Measurements from ENCODE around the gene C1QL1.
A peak's percentile ranks its signal among the peaks of the same experiment; 100 is the strongest.

The C1QL1 gene

GRCh38 chr17:44913676-44914075 lies 54.4 kb downstream of the C1QL1 start:
- no peaks in the 10 kb centered on the region for H3K36me3 Mint-ChIP-seq
- peaks cover 91% of the 10 kb centered on the region for H3K27me3 Mint-ChIP-seq
- H3K27ac Mint-ChIP-seq = no peak overlapping the region
- peaks cover 5% of the 10 kb centered on the region for H3K4me1 Mint-ChIP-seq
- no peak overlapping the region for H3K4me3 Mint-ChIP-seq
- H3K9me3 Mint-ChIP-seq = no peaks in the 10 kb centered on the region
- CTCF ChIA-PET = interaction anchor here (1.0 to 1.8 kb wide), 3 partner anchors 11 to 109 kb away, joined by 4 to 6 read pairs (median 5); no protein-coding TSS in a partner anchor
- no peak for DNase-seq

GRCh38 chr17:44912763-44913544 lies 55.1 kb downstream of the C1QL1 start:
- Mint-ChIP-seq H3K4me1 (peaks cover 5% of the 10 kb centered on the region), H3K27me3 (peaks cover 91% of the 10 kb centered on the region), H3K27ac (no peak overlapping the region), H3K4me3 (no peak overlapping the region), H3K9me3 (no peaks in the 10 kb centered on the region), H3K36me3 (no peaks in the 10 kb centered on the region)
- CTCF ChIA-PET = interaction anchor here (1.0 to 1.8 kb wide), 3 partner anchors 11 to 109 kb away, joined by 4 to 6 read pairs (median 5); no protein-coding TSS in a partner anchor
- no peak for DNase-seq

- DNase-seq = peak; percentile 74
- H3K27ac Mint-ChIP-seq = no peak overlapping the region
- H3K9me3 Mint-ChIP-seq = no peaks in the 10 kb centered on the region
- H3K4me3 Mint-ChIP-seq = peak overlapping the region; percentile 32
- H3K27me3 Mint-ChIP-seq = peaks cover 89% of the 10 kb centered on the region
- CTCF ChIA-PET = interaction anchor here (0.5 to 1.6 kb wide), 11 partner anchors 9 to 346 kb away, joined by 3 to 6 read pairs (median 4); no protein-coding TSS in a partner anchor
- H3K4me1 Mint-ChIP-seq = peaks cover 5% of the 10 kb centered on the region
- H3K36me3 Mint-ChIP-seq = no peaks in the 10 kb centered on the region
Observed at GRCh38 chr17:44911133-44912001, 56.7 kb downstream of the C1QL1 start.

GRCh38 chr17:44910231-44911106 lies 57.6 kb downstream of the C1QL1 start:
- peaks cover 87% of the 10 kb centered on the region for H3K27me3 Mint-ChIP-seq

More at GRCh38 chr17:44910231-44911106, 57.6 kb downstream of the C1QL1 start:
- H3K4me3 Mint-ChIP-seq = no peak overlapping the region
- peaks cover 5% of the 10 kb centered on the region for H3K4me1 Mint-ChIP-seq
- DNase-seq = no peak
- H3K36me3 Mint-ChIP-seq = no peaks in the 10 kb centered on the region
- CTCF ChIA-PET = interaction anchor here (0.6 to 1.6 kb wide), 13 partner anchors 10 to 287 kb away, joined by 3 to 6 read pairs (median 3); no protein-coding TSS in a partner anchor
- H3K27ac Mint-ChIP-seq = no peak overlapping the region
- no peaks in the 10 kb centered on the region for H3K9me3 Mint-ChIP-seq
